Esophagus muscularis mucosa (tissue), 4 donors: ENCODE measurements around the gene USE1.

ENCODE experiments used
- EP300 ChIP-seq: sonication (generic); formaldehyde crosslinking; IDR thresholded peaks from one replicate; pipeline ENCODE4 v1.6.1; 2017; ENCODE audit warnings: antibody characterized with exemption
- POLR2A ChIP-seq: fragments of 450-650 bp; IDR thresholded peaks from one replicate; pipeline ENCODE4 v1.6.1; 2017; ENCODE audit warnings: antibody characterized with exemption, moderate library complexity, mild to moderate bottlenecking, low read depth
- TF ChIP-seq, protein P1 (sequence below), 3 experiments: fragments of 200-600 bp in 2 of 3; fragments of 450-650 bp in 1 of 3; sonication (generic) in 2 of 3; IDR thresholded peaks; one replicate each; pipeline ENCODE4 v1.5.1; 2017 to 2019; ENCODE audit warnings: antibody characterized with exemption in 3 of 3, mild to moderate bottlenecking in 2 of 3, moderate library complexity in 1 of 3

- TF ChIP-seq POLR2A (no peak), EP300 (no peak)
- TF ChIP-seq, protein P1, sequence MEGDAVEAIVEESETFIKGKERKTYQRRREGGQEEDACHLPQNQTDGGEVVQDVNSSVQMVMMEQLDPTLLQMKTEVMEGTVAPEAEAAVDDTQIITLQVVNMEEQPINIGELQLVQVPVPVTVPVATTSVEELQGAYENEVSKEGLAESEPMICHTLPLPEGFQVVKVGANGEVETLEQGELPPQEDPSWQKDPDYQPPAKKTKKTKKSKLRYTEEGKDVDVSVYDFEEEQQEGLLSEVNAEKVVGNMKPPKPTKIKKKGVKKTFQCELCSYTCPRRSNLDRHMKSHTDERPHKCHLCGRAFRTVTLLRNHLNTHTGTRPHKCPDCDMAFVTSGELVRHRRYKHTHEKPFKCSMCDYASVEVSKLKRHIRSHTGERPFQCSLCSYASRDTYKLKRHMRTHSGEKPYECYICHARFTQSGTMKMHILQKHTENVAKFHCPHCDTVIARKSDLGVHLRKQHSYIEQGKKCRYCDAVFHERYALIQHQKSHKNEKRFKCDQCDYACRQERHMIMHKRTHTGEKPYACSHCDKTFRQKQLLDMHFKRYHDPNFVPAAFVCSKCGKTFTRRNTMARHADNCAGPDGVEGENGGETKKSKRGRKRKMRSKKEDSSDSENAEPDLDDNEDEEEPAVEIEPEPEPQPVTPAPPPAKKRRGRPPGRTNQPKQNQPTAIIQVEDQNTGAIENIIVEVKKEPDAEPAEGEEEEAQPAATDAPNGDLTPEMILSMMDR (IDR thresholded peaks at IDR 0.05), result no peak
These were observed 3.4 kb upstream of the USE1 start for GRCh38 chr19:17211547-17212446.
